ENCODE data around the gene SPEG. TPM values are rescaled to one million over a fixed set of nuclear protein-coding genes. Genes with fewer than 3 reads are reported as not detected.

SPEG gene
- total RNA-seq, 1 experiment from 2014 or later: 13.9 TPM

DNA sequence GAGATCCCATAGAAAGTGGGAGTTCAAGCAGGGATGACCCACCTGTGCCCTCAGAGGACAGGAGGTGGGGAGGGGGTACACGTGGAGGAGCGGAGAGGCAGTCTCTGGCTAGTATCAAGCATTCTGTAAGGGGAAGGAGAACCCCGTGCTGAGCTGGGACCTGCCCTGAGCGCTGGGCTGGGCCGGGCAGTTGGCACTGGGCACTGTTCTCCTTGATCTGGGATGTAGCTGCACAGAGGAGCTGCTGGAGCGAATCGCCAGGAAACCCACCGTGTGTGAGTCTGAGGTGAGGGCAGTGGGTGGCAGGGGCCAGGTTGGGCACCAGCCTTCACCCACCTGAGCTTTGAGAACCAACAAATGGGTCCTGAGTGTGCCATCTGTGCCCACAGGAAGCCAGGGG is 44.3 kb downstream of the SPEG start:
- no peak for DNase-seq (ENCODE audit: low read depth)

DNA sequence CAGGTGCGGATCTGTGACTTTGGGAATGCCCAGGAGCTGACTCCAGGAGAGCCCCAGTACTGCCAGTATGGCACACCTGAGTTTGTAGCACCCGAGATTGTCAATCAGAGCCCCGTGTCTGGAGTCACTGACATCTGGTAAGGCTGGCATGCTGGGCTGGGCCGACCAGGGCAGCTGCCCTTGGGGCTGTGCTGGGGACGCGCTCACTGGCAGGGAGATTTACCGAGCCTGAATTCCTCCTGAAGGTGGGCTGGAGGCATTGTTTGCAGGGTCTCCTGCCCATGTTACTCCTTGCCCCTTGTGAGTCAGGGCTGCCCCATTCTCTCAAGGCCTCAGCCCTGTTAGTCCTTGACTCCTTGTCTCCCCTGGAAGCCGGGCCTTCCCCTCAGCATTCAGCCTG is 45.4 kb downstream of the SPEG start:
- DNase-seq (ENCODE audit: low read depth): no peak

DNA sequence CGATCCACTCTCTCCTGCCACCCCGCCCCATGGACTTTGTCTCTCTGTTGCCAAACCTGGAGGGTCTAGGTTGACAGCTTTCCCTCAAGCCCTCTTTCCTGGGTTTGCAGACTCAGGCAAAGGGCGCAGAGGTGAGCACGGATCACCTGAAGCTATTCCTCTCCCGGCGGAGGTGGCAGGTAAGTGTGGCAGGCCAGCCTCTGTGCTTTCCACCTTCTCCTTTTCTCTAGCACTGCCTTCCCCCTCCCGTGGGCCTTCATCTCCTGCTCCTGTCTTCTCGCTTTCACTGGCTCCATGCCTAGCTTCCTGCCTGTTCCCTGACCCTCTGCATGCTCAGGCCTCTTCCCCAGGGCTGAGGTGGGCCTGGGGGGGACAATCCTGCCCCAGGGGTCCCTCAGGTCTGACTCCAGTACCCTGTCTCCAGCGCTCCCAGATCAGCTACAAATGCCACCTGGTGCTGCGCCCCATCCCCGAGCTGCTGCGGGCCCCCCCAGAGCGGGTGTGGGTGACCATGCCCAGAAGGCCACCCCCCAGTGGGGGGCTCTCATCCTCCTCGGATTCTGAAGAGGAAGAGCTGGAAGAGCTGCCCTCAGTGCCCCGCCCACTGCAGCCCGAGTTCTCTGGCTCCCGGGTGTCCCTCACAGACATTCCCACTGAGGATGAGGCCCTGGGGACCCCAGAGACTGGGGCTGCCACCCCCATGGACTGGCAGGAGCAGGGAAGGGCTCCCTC is 48.2 kb downstream of the SPEG start:
- no peak for DNase-seq (ENCODE audit: low read depth)

- no peak for DNase-seq (ENCODE audit: low read depth)
These were observed 49.1 kb downstream of the SPEG start for GRCh38 chr2:219483451-219484342.

DNA sequence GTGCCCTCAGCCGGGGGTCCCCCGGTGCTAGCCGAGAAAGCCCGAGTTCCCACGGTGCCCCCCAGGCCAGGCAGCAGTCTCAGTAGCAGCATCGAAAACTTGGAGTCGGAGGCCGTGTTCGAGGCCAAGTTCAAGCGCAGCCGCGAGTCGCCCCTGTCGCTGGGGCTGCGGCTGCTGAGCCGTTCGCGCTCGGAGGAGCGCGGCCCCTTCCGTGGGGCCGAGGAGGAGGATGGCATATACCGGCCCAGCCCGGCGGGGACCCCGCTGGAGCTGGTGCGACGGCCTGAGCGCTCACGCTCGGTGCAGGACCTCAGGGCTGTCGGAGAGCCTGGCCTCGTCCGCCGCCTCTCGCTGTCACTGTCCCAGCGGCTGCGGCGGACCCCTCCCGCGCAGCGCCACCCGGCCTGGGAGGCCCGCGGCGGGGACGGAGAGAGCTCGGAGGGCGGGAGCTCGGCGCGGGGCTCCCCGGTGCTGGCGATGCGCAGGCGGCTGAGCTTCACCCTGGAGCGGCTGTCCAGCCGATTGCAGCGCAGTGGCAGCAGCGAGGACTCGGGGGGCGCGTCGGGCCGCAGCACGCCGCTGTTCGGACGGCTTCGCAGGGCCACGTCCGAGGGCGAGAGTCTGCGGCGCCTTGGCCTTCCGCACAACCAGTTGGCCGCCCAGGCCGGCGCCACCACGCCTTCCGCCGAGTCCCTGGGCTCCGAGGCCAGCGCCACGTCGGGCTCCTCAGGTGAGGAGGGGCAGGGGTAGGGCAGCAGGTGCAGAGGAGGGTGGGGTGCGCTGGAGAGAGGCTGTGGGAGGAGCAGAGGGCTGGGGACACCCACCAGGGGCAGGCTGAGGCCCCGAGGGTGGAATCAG is 49.9 kb downstream of the SPEG start:
- no peak for DNase-seq (ENCODE audit: low read depth)

GRCh38 chr2:219485201-219485580 is 50.5 kb downstream of the SPEG start:
- no peak for DNase-seq (ENCODE audit: low read depth)

GRCh38 chr2:219486380-219486959 is 51.8 kb downstream of the SPEG start:
- no peak for DNase-seq (ENCODE audit: low read depth)

GRCh38 chr2:219488149-219488843 is 53.7 kb downstream of the SPEG start:
- no peak for DNase-seq (ENCODE audit: low read depth)

- no peak for DNase-seq (ENCODE audit: low read depth)
These were observed 54.2 kb downstream of the SPEG start for GRCh38 chr2:219488844-219489194.

- DNase-seq (ENCODE audit: low read depth): no peak
These were observed 54.7 kb downstream of the SPEG start for GRCh38 chr2:219489315-219489714.

DNA sequence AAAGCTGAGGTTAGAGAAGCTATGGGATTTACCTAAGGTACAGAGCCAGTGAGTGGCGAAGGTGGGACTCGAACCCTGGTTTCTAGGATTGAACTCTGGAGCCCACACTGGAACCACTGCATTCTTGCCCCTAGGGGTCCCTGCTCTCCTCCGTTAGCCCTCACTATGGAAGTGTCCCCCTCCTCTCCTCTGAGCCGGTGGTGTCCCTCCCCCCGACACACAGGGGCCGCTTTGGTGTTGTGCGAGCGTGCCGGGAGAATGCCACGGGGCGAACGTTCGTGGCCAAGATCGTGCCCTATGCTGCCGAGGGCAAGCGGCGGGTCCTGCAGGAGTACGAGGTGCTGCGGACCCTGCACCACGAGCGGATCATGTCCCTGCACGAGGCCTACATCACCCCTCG is 55.5 kb downstream of the SPEG start:
- DNase-seq (ENCODE audit: low read depth): no peak

- no peak for DNase-seq (ENCODE audit: low read depth)
These were observed 56.0 kb downstream of the SPEG start for GRCh38 chr2:219490600-219491130.

- no peak for DNase-seq (ENCODE audit: low read depth)
These were observed 56.8 kb downstream of the SPEG start for GRCh38 chr2:219491278-219491963.

- DNase-seq (ENCODE audit: low read depth): no peak
These were observed 57.9 kb downstream of the SPEG start for GRCh38 chr2:219492575-219492974.

GRCh38 chr2:219493086-219493485 is 58.4 kb downstream of the SPEG start:
- no peak for DNase-seq (ENCODE audit: low read depth)

DNA sequence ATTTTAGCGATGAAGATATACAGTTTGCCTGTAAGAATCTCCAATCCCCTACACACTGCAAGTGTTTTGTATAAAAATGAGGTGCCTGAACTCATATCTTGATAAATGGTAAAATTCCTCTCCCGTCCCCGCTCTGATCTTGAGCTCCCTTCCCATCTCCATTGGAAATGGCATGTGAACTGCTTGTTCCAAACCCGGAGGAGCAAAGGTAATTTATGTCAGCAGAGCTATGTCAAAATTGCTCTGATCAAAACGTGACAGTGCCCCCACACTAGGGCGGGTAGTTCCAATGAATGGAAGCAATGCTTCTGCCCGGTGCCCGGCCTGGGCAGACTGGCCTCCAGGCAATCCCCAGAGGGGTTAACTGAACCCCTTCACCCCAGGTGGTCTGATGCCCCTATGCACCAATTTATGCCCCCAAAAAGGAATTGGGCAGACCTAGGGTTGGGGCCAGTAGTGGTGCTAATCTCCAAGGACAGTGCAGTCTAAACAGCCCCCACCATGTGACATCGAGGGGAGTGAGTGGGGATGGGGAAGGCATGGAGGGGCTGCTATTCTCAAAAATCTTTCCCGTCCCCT is 60.4 kb downstream of the SPEG start:
- no peak for DNase-seq (ENCODE audit: low read depth)

- peak; percentile 66 for DNase-seq (ENCODE audit: low read depth)
These were observed 61.0 kb downstream of the SPEG start for GRCh38 chr2:219495531-219496122.

DNA sequence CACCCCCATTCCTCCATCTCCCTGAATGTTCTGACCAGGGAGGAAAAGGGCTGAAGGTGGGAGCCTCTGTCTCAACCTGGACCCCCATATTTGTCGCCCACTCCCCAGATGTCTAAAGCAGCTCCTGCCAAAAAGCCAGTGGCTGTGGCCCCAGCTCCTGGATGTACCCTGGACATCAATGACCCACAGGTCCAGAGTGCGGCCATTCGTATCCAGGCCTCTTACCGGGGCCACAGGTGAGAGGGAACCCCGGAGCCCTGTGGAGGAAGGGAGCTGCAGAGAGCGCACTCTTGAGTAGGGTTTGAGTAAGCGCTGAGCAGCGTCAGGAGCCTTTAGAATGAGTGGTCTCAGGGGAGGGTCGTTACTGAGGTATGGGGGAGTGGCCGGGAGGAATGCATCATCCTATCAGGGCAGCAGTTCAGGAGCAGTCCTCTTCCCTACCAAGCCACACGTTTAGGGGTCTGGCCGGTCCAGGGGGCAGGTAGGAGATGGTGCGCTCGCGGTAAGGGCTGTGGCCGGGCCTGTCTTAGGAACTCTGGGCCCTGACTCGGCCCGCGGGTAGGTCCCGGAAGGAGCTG is 61.7 kb downstream of the SPEG start:
- no peak for DNase-seq (ENCODE audit: low read depth)

GRCh38 chr2:219496825-219497494 is 62.3 kb downstream of the SPEG start:
- no peak for DNase-seq (ENCODE audit: low read depth)

Data from M059J (cell line).